Measurements from ENCODE around the gene C10orf71. TPM values are rescaled to one million over a fixed set of nuclear protein-coding genes. Genes with fewer than 3 reads are reported as not detected.

Gene C10orf71
- total and polyA plus RNA-seq, 3 donors from 2014 or later = 0.08 to 0.79 (median 0.12) TPM

- no peak for DNase-seq
- intact Hi-C loops (cut with DNase I; ENCODE audit: low total_unique reads) = no loop called here
- no peaks in the 10 kb centered on the region for H3K27me3 ChIP-seq
- H3K4me3 ChIP-seq = no peak overlapping the region
- H3K4me1 ChIP-seq = no peaks in the 10 kb centered on the region
- no peaks in the 10 kb centered on the region for H3K9me3 ChIP-seq
- no peaks in the 10 kb centered on the region for H3K36me3 ChIP-seq (ENCODE audit: low read depth, missing control alignments)
- 46 to 61% methylated on average over 13 to 21 of the region's 21 CpGs for WGBS, 2 donors
- TF ChIP-seq CTCF (IDR thresholded peaks at IDR 0.05) (no peak), POLR2A (IDR thresholded peaks at IDR 0.05) (no peak)
- no peak overlapping the region for H3K27ac ChIP-seq
Measured at GRCh38 chr10:49272251-49273081, 26.5 kb upstream of the C10orf71 start.

- WGBS, 2 donors = 100% methylated on average over 1 of the region's 1 CpG; no CpG with 5 or more reads in 1 of the 2 donors
- TF ChIP-seq POLR2A (IDR thresholded peaks at IDR 0.05) (no peak), CTCF (IDR thresholded peaks at IDR 0.05) (no peak)
- no peaks in the 10 kb centered on the region for H3K27me3 ChIP-seq
- no peaks in the 10 kb centered on the region for H3K36me3 ChIP-seq (ENCODE audit: low read depth, missing control alignments)
- intact Hi-C loops (cut with DNase I; ENCODE audit: low total_unique reads) = no loop called here
- no peak overlapping the region for H3K4me3 ChIP-seq
- no peak for DNase-seq
- H3K4me1 ChIP-seq = no peaks in the 10 kb centered on the region
- no peaks in the 10 kb centered on the region for H3K9me3 ChIP-seq
- no peak overlapping the region for H3K27ac ChIP-seq
Measured at GRCh38 chr10:49273082-49273465, 25.9 kb upstream of the C10orf71 start.

GRCh38 chr10:49273626-49274025, 25.3 kb upstream of the C10orf71 start:
- H3K36me3 ChIP-seq (ENCODE audit: low read depth, missing control alignments) = no peaks in the 10 kb centered on the region
- H3K4me3 ChIP-seq = no peak overlapping the region
- DNase-seq = no peak
- WGBS, 2 donors = 92 to 94% methylated on average over 8 of the region's 8 CpGs
- H3K4me1 ChIP-seq = no peaks in the 10 kb centered on the region
- no peak overlapping the region for H3K27ac ChIP-seq
- TF ChIP-seq POLR2A (IDR thresholded peaks at IDR 0.05) (no peak), CTCF (IDR thresholded peaks at IDR 0.05) (no peak)
- H3K27me3 ChIP-seq = no peaks in the 10 kb centered on the region
- intact Hi-C loops (cut with DNase I; ENCODE audit: low total_unique reads) = no loop called here
- H3K9me3 ChIP-seq = no peaks in the 10 kb centered on the region

DNA sequence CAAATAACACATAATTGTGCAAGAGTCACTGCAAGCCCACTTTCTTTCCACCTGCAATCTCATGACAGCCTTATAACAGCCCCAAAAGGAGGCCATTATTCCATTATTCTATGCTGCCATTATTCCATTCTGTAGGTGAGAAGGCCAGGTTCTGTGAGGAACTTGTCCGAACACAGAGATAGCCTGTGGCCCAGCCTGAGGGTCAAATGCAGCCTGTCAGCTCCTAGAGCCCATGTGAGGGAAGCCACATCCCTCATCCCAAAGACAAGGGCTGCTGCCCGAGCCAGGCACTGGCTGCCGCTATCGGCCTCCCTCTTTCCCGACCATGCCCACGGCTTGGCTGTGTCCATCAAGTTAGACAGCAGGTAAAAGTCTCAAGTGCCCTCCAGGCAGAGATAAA, 24.1 kb upstream of the C10orf71 start:
- intact Hi-C loops (cut with DNase I; ENCODE audit: low total_unique reads) = no loop called here
- Histone ChIP-seq H3K27me3 (no peaks in the 10 kb centered on the region), H3K27ac (no peak overlapping the region), H3K4me3 (no peak overlapping the region), H3K36me3 (ENCODE audit: low read depth, missing control alignments) (no peaks in the 10 kb centered on the region), H3K4me1 (no peaks in the 10 kb centered on the region), H3K9me3 (no peaks in the 10 kb centered on the region)
- WGBS, 2 donors = 77 to 88% methylated on average over 6 of the region's 6 CpGs
- DNase-seq = no peak
- TF ChIP-seq CTCF (IDR thresholded peaks at IDR 0.05) (no peak), POLR2A (IDR thresholded peaks at IDR 0.05) (no peak)

DNA sequence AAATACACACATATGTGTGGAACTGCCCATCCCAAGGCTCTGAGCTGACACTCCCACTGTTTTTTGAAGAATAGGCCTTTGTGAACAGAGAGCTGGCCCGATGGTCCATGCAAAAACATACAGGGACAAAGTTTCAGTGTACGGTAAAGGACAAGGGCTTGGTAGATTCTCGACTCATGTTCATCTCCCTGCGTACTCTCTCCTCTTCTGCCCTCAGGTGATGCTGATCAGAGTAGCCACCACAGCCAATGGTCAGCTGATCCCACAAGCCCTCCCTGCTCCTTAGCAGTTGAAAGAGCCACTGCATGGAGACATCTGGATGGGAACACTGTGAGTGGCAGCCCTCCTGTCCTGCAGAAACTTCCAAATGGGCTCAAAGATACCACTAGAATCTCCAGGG, 23.1 kb upstream of the C10orf71 start:
- H3K27me3 ChIP-seq = no peaks in the 10 kb centered on the region
- TF ChIP-seq POLR2A (IDR thresholded peaks at IDR 0.05) (no peak), CTCF (IDR thresholded peaks at IDR 0.05) (no peak)
- 80 to 93% methylated on average over 4 of the region's 4 CpGs for WGBS, 2 donors
- no peaks in the 10 kb centered on the region for H3K36me3 ChIP-seq (ENCODE audit: low read depth, missing control alignments)
- no peaks in the 10 kb centered on the region for H3K9me3 ChIP-seq
- no peak overlapping the region for H3K4me3 ChIP-seq
- H3K27ac ChIP-seq = no peak overlapping the region
- no peak for DNase-seq
- intact Hi-C loops (cut with DNase I; ENCODE audit: low total_unique reads) = no loop called here
- H3K4me1 ChIP-seq = no peaks in the 10 kb centered on the region

All from testis (tissue), 3 donors.